ENCODE measurements around the gene LMAN2.
"Not testable (repeated sequence)": the region's sequence is repeated elsewhere in the genome, so short reads cannot be mapped to it uniquely, and the experiment has no call there.

Gene LMAN2

GRCh38 chr5:177361418-177362291, 10.2 kb upstream of the LMAN2 start:
- Histone ChIP-seq H3K4me2 (ENCODE audit: low read length) (no peak overlapping the region), H3K4me1 (ENCODE audit: control insufficient read depth, insufficient read depth, low read length) (peaks cover 12% of the 10 kb centered on the region), H3K4me3 (ENCODE audit: low read length) (no peak overlapping the region), H3K9me3 (replicated peaks; ENCODE audit: low read length) (no peaks in the 10 kb centered on the region), H3K9ac (ENCODE audit: low read depth, low read length) (no peak overlapping the region), H3K36me3 (ENCODE audit: insufficient read depth, low read length) (no peaks in the 10 kb centered on the region), H3K27me3 (ENCODE audit: control insufficient read depth, insufficient read depth, low read length) (peaks cover 48% of the 10 kb centered on the region)

DNA sequence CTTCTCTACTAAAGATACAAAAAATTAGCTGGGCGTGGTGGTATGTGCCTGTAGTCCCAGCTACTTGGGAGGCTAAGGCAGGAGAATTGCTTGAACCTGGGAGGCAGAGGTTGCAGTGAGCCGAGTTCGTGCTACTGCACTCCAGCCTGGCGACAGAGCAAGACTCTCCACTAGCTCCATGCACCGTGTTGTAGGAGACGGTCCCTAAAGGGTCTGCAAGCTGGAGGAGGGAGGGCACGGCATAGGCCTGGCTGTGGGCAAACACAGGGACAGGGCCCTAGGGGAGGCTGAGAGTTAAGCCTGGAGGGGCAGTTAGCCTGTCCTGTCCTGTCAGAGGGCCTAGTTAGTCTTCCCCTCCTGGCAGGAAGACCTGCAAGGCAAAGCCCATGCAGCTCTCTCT, 9.3 kb upstream of the LMAN2 start:
- H3K36me3 ChIP-seq (ENCODE audit: insufficient read depth, low read length); H3K4me2 ChIP-seq (ENCODE audit: low read length); H3K9ac ChIP-seq (ENCODE audit: low read depth, low read length); H3K9me3 ChIP-seq (replicated peaks; ENCODE audit: low read length); H3K4me3 ChIP-seq (ENCODE audit: low read length): not testable (repeated sequence)
- Histone ChIP-seq H3K27me3 (ENCODE audit: control insufficient read depth, insufficient read depth, low read length) (peaks cover 48% of the 10 kb centered on the region), H3K4me1 (ENCODE audit: control insufficient read depth, insufficient read depth, low read length) (peaks cover 12% of the 10 kb centered on the region)

- Histone ChIP-seq H3K27me3 (ENCODE audit: control insufficient read depth, insufficient read depth, low read length) (peaks cover 48% of the 10 kb centered on the region), H3K9ac (ENCODE audit: low read depth, low read length) (no peak overlapping the region), H3K4me2 (ENCODE audit: low read length) (no peak overlapping the region), H3K36me3 (ENCODE audit: insufficient read depth, low read length) (no peaks in the 10 kb centered on the region), H3K9me3 (replicated peaks; ENCODE audit: low read length) (no peaks in the 10 kb centered on the region), H3K4me3 (ENCODE audit: low read length) (no peak overlapping the region), H3K4me1 (ENCODE audit: control insufficient read depth, insufficient read depth, low read length) (peaks cover 12% of the 10 kb centered on the region)
Measured at GRCh38 chr5:177359860-177360259, 8.4 kb upstream of the LMAN2 start.

DNA sequence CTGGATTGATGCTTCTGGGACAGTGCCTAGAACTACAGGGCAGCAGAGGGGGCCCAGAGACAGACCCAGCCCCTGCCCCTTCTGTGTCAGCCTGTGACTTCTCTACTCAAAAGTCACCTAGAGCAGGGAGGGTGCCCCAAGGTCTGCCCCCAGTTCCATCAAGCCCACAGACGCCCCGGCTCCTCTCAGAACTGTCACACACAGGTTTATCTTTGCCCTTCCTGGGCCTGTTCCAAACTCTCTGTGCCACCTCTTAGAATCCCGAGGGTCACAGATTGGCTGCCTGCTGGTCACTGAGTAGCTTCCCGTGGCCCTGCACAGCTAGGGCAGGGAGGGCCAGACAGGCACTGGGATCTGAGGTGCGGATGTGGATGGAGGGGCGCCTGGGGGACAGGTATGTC, 8.0 kb upstream of the LMAN2 start:
- Histone ChIP-seq H3K27me3 (ENCODE audit: control insufficient read depth, insufficient read depth, low read length) (peaks cover 50% of the 10 kb centered on the region), H3K4me2 (ENCODE audit: low read length) (no peak overlapping the region), H3K36me3 (ENCODE audit: insufficient read depth, low read length) (no peaks in the 10 kb centered on the region), H3K4me3 (ENCODE audit: low read length) (no peak overlapping the region), H3K9ac (ENCODE audit: low read depth, low read length) (no peak overlapping the region), H3K9me3 (replicated peaks; ENCODE audit: low read length) (no peaks in the 10 kb centered on the region), H3K4me1 (ENCODE audit: control insufficient read depth, insufficient read depth, low read length) (peaks cover 12% of the 10 kb centered on the region)

DNA sequence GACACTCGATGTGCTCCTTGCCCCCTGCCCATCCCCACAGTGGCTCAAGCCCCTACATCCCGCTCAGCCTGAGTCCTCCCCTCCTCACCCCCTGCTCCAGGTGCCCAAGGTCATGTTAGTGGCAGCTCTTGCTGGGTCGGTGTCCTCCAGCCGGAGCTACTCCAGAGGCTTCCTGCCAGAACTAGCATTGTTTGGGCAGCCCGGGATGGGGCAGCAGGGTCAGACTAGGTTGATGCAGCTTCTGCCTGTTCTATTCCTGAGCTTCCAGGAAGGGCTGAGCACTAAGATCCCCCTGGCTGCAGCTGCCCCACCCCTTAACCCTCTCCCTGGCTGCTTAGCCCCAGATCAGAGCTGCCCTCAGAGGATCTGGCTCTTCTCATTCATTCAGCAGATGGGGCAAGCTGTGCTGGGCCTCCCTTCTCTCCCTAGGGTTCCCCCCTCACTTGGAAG, 6.9 kb upstream of the LMAN2 start:
- peaks cover 11% of the 10 kb centered on the region for H3K4me1 ChIP-seq (ENCODE audit: control insufficient read depth, insufficient read depth, low read length)
- no peaks in the 10 kb centered on the region for H3K9me3 ChIP-seq (replicated peaks; ENCODE audit: low read length)
- peaks cover 50% of the 10 kb centered on the region for H3K27me3 ChIP-seq (ENCODE audit: control insufficient read depth, insufficient read depth, low read length)
- no peaks in the 10 kb centered on the region for H3K36me3 ChIP-seq (ENCODE audit: insufficient read depth, low read length)
- H3K4me2 ChIP-seq (ENCODE audit: low read length) = peak overlapping the region; percentile 64
- H3K4me3 ChIP-seq (ENCODE audit: low read length) = no peak overlapping the region
- H3K9ac ChIP-seq (ENCODE audit: low read depth, low read length) = no peak overlapping the region

GRCh38 chr5:177357459-177358351, 6.2 kb upstream of the LMAN2 start, which contains the start of gene RGS14:
Gene RGS14 (plus strand): TSS chr5:177357924. CDS start chr5:177358025, 101 bp downstream.
- peaks cover 5% of the 10 kb centered on the region for H3K4me1 ChIP-seq (ENCODE audit: control insufficient read depth, insufficient read depth, low read length)
- H3K27me3 ChIP-seq (ENCODE audit: control insufficient read depth, insufficient read depth, low read length) = peaks cover 50% of the 10 kb centered on the region
- peak within 1 kb of the TSS; percentile 47 for H3K4me3 ChIP-seq (ENCODE audit: low read length)
- no peaks in the 10 kb centered on the region for H3K9me3 ChIP-seq (replicated peaks; ENCODE audit: low read length)
- H3K36me3 ChIP-seq (ENCODE audit: insufficient read depth, low read length) = no peaks in the 10 kb centered on the region
- no peak within 1 kb of the TSS for H3K9ac ChIP-seq (ENCODE audit: low read depth, low read length)
- H3K4me2 ChIP-seq (ENCODE audit: low read length) = peak within 1 kb of the TSS; percentile 64

GRCh38 chr5:177357146-177357458, 5.6 kb upstream of the LMAN2 start:
- Histone ChIP-seq H3K4me2 (ENCODE audit: low read length) (no peak overlapping the region), H3K4me3 (ENCODE audit: low read length) (no peak overlapping the region), H3K36me3 (ENCODE audit: insufficient read depth, low read length) (no peaks in the 10 kb centered on the region), H3K4me1 (ENCODE audit: control insufficient read depth, insufficient read depth, low read length) (peaks cover 7% of the 10 kb centered on the region), H3K9ac (ENCODE audit: low read depth, low read length) (no peak overlapping the region), H3K9me3 (replicated peaks; ENCODE audit: low read length) (no peaks in the 10 kb centered on the region), H3K27me3 (ENCODE audit: control insufficient read depth, insufficient read depth, low read length) (peaks cover 47% of the 10 kb centered on the region)

- Histone ChIP-seq H3K4me3 (ENCODE audit: low read length) (no peak overlapping the region), H3K4me1 (ENCODE audit: control insufficient read depth, insufficient read depth, low read length) (peaks cover 9% of the 10 kb centered on the region), H3K36me3 (ENCODE audit: insufficient read depth, low read length) (no peaks in the 10 kb centered on the region), H3K27me3 (ENCODE audit: control insufficient read depth, insufficient read depth, low read length) (peaks cover 44% of the 10 kb centered on the region), H3K9ac (ENCODE audit: low read depth, low read length) (no peak overlapping the region), H3K9me3 (replicated peaks; ENCODE audit: low read length) (no peaks in the 10 kb centered on the region), H3K4me2 (ENCODE audit: low read length) (no peak overlapping the region)
Measured at GRCh38 chr5:177356746-177357145, 5.3 kb upstream of the LMAN2 start.

GRCh38 chr5:177355868-177356168, 4.3 kb upstream of the LMAN2 start:
- Histone ChIP-seq H3K4me3 (ENCODE audit: low read length) (no peak overlapping the region), H3K9ac (ENCODE audit: low read depth, low read length) (no peak overlapping the region), H3K4me1 (ENCODE audit: control insufficient read depth, insufficient read depth, low read length) (peaks cover 10% of the 10 kb centered on the region), H3K36me3 (ENCODE audit: insufficient read depth, low read length) (no peaks in the 10 kb centered on the region), H3K9me3 (replicated peaks; ENCODE audit: low read length) (no peaks in the 10 kb centered on the region), H3K27me3 (ENCODE audit: control insufficient read depth, insufficient read depth, low read length) (peaks cover 36% of the 10 kb centered on the region), H3K4me2 (ENCODE audit: low read length) (no peak overlapping the region)

GRCh38 chr5:177355162-177355867, 3.8 kb upstream of the LMAN2 start:
- no peak overlapping the region for H3K4me2 ChIP-seq (ENCODE audit: low read length)
- no peak overlapping the region for H3K9ac ChIP-seq (ENCODE audit: low read depth, low read length)
- H3K36me3 ChIP-seq (ENCODE audit: insufficient read depth, low read length) = no peaks in the 10 kb centered on the region
- peaks cover 15% of the 10 kb centered on the region for H3K4me1 ChIP-seq (ENCODE audit: control insufficient read depth, insufficient read depth, low read length)
- H3K9me3 ChIP-seq (replicated peaks; ENCODE audit: low read length) = no peaks in the 10 kb centered on the region
- H3K4me3 ChIP-seq (ENCODE audit: low read length) = no peak overlapping the region
- H3K27me3 ChIP-seq (ENCODE audit: control insufficient read depth, insufficient read depth, low read length) = peaks cover 36% of the 10 kb centered on the region

GRCh38 chr5:177354711-177355110, 3.2 kb upstream of the LMAN2 start:
- Histone ChIP-seq H3K27me3 (ENCODE audit: control insufficient read depth, insufficient read depth, low read length) (peaks cover 32% of the 10 kb centered on the region), H3K9ac (ENCODE audit: low read depth, low read length) (no peak overlapping the region), H3K4me3 (ENCODE audit: low read length) (no peak overlapping the region), H3K9me3 (replicated peaks; ENCODE audit: low read length) (no peaks in the 10 kb centered on the region), H3K36me3 (ENCODE audit: insufficient read depth, low read length) (no peaks in the 10 kb centered on the region), H3K4me2 (ENCODE audit: low read length) (no peak overlapping the region), H3K4me1 (ENCODE audit: control insufficient read depth, insufficient read depth, low read length) (peaks cover 21% of the 10 kb centered on the region)
